RWPE2 (cell line): Measurements from ENCODE around the gene ACOT13.
"Not testable (repeated sequence)": the region's sequence is repeated elsewhere in the genome, so short reads cannot be mapped to it uniquely, and the experiment has no call there.

Source experiments
- ATAC-seq: fragments of 200-7000 bp; cut with Tn5 transposase; 3 replicates; pipeline ENCODE4 v1.9.1; 2021; ENCODE audit warnings: low read depth
- DNase-seq: peaks from one replicate; pipeline ENCODE4 v3.0.0-alpha.2; 2020; ENCODE audit warnings: low spot score
- H3K27ac ChIP-seq: fragments of 450-650 bp; 2 replicates; pipeline ENCODE4 v1.5.1; 2017; ENCODE audit warnings: mild to moderate bottlenecking; ENCODE audit not compliant: poor library complexity, severe bottlenecking
- H3K27me3 ChIP-seq: fragments of 250-450 bp; sonication (Bioruptor Pico); 2 replicates; pipeline ENCODE4 v1.5.1; 2021; ENCODE audit warnings: mild to moderate bottlenecking, moderate library complexity; ENCODE audit not compliant: insufficient read depth, poor library complexity, severe bottlenecking
- H3K36me3 ChIP-seq: fragments of 250-450 bp; sonication (Bioruptor Pico); 2 replicates; pipeline ENCODE4 v1.5.1; 2020; ENCODE audit warnings: low read depth, mild to moderate bottlenecking, moderate library complexity
- H3K4me1 ChIP-seq: fragments of 250-450 bp; sonication (Bioruptor Pico); 2 replicates; pipeline ENCODE4 v1.5.1; 2021; ENCODE audit warnings: mild to moderate bottlenecking, moderate library complexity; ENCODE audit not compliant: insufficient read depth, poor library complexity, severe bottlenecking
- H3K4me3 ChIP-seq: fragments of 250-450 bp; sonication (Bioruptor Pico); 2 replicates; pipeline ENCODE4 v1.5.1; 2021; ENCODE audit warnings: mild to moderate bottlenecking, moderate library complexity; ENCODE audit not compliant: severe bottlenecking
- H3K9me3 ChIP-seq: fragments of 250-450 bp; sonication (Bioruptor Pico); 2 replicates; pipeline ENCODE4 v1.5.1; 2021; ENCODE audit warnings: mild to moderate bottlenecking, moderate library complexity; ENCODE audit not compliant: severe bottlenecking
- TF ChIP-seq, protein P1 (sequence below): fragments of 450-650 bp; IDR thresholded peaks from one replicate; pipeline ENCODE4 v1.5.1; 2017; ENCODE audit warnings: mild to moderate bottlenecking, moderate library complexity; ENCODE audit not compliant: poor library complexity, severe bottlenecking

Gene ACOT13

DNA sequence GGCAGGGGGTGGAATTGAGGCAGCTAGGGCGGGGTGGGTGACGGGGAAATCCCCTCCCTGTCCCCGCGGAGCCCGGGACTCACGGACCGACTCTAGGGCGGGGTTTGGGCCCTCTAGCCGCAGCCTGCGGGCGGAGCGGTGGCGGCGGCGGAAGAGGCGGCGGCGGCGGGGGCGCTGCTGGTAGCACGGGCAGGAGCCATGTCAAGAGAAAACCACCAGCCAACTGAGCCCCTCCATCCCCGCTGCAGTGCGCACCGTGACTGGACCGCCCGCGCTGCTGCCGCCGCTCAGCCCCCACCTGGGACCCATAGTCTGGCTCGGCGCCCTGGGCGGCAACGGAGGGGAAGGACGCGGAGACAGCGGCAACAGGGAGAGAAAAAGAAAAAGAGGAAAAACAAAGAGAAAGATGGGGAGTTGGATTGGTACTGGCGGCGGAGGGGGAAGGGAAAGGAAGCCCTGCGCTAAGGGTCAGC lies 53.3 kb downstream of the ACOT13 start:
- DNase-seq = no peak

DNA sequence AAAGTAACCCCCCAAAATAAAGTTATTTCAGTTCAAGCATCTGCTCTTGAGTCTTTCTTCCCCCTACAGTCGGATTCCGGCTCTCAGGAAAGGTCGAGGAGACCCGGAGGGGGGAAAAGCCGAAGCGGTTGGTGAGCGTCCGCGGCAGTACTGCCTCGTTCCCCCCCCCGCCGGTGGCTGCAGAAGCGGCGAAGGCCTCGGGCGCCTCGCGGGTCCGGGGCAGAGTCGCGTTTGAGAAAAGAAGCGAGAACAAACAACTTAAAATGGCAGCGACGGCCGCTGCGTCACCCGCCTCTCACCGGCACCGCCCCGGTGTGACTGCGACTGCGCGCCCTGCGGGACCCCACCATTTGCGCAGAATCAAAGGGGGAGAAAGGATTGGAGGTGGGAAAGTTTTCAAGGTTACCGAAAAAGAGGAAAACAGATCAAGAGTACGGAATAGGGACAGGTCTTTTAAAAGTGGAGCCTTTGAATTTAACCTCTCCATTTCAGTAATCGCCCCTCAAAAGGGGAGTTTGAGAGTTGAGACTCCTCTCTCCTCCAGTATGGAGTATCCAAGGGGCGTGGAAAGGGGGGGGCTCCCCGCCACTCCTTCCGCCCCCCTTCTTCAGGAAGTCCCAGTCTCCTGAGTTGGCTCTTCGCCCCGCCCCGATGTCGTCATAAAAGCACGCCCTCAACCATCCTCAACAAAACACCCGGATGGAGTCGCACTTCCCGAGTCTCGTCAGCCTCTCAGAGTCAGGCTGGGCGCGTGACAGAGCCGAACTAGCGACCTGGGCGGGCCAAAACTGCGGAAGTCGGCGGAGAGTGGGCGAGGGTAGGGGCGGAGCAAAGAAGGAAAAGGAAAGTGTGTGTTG lies 54.0 kb downstream of the ACOT13 start:
- ATAC-seq = peak; percentile 94
- Histone ChIP-seq H3K9me3 (no peaks in the 10 kb centered on the region), H3K4me3 (peak overlapping the region; percentile 92), H3K4me1 (peaks cover 14% of the 10 kb centered on the region), H3K27ac (peak overlapping the region; percentile 83), H3K27me3 (no peaks in the 10 kb centered on the region), H3K36me3 (peaks cover 36% of the 10 kb centered on the region)
- DNase-seq = peak; percentile 99
- TF ChIP-seq, protein P1, sequence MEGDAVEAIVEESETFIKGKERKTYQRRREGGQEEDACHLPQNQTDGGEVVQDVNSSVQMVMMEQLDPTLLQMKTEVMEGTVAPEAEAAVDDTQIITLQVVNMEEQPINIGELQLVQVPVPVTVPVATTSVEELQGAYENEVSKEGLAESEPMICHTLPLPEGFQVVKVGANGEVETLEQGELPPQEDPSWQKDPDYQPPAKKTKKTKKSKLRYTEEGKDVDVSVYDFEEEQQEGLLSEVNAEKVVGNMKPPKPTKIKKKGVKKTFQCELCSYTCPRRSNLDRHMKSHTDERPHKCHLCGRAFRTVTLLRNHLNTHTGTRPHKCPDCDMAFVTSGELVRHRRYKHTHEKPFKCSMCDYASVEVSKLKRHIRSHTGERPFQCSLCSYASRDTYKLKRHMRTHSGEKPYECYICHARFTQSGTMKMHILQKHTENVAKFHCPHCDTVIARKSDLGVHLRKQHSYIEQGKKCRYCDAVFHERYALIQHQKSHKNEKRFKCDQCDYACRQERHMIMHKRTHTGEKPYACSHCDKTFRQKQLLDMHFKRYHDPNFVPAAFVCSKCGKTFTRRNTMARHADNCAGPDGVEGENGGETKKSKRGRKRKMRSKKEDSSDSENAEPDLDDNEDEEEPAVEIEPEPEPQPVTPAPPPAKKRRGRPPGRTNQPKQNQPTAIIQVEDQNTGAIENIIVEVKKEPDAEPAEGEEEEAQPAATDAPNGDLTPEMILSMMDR = no peak

More for the DNA sequence above, 53.3 kb downstream of the ACOT13 start:
- H3K27me3 ChIP-seq = no peaks in the 10 kb centered on the region
- H3K27ac ChIP-seq = peak overlapping the region; percentile 83
- H3K4me3 ChIP-seq = peak overlapping the region; percentile 92
- peaks cover 14% of the 10 kb centered on the region for H3K4me1 ChIP-seq
- H3K36me3 ChIP-seq = peaks cover 43% of the 10 kb centered on the region
- TF ChIP-seq, protein P1 = no peak
- H3K9me3 ChIP-seq = no peaks in the 10 kb centered on the region
- peak; percentile 35 for ATAC-seq

DNA sequence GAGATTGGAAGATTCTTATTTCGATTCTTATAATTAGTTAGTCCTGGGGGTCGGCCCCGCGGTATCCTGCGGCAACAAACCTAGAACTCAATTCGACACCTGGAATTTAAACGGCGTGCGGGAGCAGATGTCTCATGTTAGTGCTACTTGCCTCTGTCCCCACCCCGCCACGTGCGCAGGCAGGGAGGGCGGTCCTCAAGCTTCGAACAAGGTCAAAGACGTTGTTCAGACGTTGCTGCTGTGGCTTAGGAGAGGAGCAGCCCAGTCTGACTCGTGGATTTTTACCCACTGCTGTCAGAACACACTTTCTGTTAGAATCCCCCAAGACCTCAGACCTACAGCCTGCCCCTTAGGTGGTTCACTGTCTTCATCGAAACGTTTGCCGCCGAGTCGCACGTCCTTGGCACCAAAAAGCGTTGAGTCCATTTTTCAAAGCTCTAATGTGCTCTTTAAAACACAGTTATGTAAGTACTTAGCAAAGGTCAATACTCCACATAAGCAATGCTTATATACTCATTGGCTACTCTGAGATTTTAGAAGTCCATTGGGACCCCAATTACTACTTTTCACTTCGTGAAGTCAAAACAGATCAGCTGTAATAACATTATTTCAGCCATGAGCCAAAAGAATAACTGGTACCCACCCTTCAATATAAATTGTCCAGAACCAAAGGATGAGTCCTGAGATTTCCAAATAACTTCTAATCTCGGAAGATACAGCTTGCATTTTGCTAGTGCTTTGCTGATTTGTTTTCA lies 54.8 kb downstream of the ACOT13 start:
- Histone ChIP-seq H3K4me3 (peak overlapping the region; percentile 92), H3K27ac (peak overlapping the region; percentile 83), H3K4me1 (peaks cover 11% of the 10 kb centered on the region), H3K27me3 (no peaks in the 10 kb centered on the region), H3K9me3 (no peaks in the 10 kb centered on the region), H3K36me3 (peaks cover 28% of the 10 kb centered on the region)
- TF ChIP-seq, protein P1 = no peak
- no peak for DNase-seq
- ATAC-seq = peak; percentile 57

DNA sequence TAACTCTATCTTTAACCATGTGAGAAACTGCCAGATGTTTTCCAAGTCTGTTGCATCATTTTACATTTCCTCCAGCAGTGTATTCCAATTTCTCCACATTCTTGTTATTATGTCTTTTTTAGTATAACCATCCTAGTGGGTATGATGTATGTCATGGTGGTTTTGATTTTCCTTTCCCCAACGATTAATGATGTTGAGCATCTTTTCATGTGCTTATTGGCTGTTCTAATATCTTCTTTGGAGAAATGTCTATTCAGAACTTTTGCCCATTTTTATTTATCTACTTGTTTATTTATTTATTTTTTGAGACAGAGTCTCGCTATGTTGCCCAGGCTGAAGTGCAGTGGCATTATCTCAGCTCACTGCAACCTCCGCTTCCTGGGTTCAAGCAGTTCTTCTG lies 56.4 kb downstream of the ACOT13 start:
- DNase-seq = no peak
- TF ChIP-seq, protein P1 = no peak
- H3K36me3 ChIP-seq = peaks cover 12% of the 10 kb centered on the region

DNA sequence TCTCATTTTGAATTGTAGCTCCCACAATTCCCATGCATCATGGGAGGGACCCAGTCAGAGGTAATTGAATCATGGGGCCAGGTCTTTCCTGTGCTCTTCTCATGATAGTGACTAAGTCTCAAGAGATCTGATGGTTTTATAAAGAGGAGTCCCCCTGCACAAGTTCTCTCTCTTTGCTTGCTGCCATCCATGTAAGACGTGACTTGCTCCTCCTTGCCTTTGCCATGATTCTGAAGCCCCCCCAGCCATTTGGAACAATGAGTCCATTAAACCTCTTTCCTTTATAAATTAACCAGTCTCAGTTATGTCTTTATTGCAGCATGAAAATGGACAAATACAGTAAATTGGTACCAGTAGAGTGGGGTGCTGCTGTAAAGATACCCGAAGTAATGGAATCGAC lies 63.8 kb downstream of the ACOT13 start:
- not testable (repeated sequence) for H3K27me3 ChIP-seq, DNase-seq, H3K4me3 ChIP-seq, H3K9me3 ChIP-seq, H3K36me3 ChIP-seq, ATAC-seq, H3K4me1 ChIP-seq, H3K27ac ChIP-seq

More for the DNA sequence above, 56.4 kb downstream of the ACOT13 start:
- no peaks in the 10 kb centered on the region for H3K9me3 ChIP-seq
- peaks cover 5% of the 10 kb centered on the region for H3K4me1 ChIP-seq
- no peak overlapping the region for H3K27ac ChIP-seq
- H3K27me3 ChIP-seq = no peaks in the 10 kb centered on the region
- H3K4me3 ChIP-seq = no peak overlapping the region
- ATAC-seq = no peak

DNA sequence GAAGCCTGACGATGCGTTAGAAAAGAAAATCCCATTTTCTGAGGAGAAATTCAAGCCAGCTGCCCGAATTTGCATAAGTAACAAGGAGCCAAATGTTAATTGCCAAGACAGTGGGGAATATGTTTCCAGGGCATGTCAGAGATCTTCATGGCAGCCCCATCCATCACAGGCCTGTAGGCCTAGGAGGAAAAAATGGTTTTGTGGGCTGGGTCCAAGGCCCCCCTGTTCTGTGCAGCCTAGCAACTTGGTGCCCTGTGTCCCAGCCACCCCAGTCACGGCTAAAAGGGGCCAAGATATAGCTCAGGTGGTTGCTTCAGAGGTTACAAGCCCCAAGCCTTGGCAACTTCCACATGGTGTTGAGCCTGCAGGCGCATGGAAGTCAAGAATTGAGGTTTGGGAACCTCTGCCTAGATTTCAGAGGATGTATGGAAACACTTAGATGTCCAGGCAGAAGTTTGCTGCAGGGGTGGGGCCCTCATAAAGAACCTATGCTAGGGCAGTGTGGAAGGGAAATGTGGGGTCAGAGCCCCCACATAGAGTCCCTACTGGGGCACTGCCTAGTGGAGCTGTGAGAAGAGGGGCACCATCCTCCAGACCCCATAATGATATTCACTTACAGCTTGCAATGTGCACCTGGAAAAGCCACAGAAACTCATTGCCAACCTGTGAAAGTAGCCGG lies 64.7 kb downstream of the ACOT13 start:
- H3K36me3 ChIP-seq, H3K9me3 ChIP-seq, ATAC-seq, H3K27ac ChIP-seq, DNase-seq, H3K4me1 ChIP-seq, H3K27me3 ChIP-seq, H3K4me3 ChIP-seq: not testable (repeated sequence)
